OCI-LY7 (cell line): Measurements from ENCODE around the gene CCDC194. TPM values are rescaled to one million over a fixed set of nuclear protein-coding genes. Genes with fewer than 3 reads are reported as not detected.
A peak's percentile ranks its signal among the peaks of the same experiment; 100 is the strongest.

ENCODE experiments used
- BruUV-seq: library from RNA; stranded (reverse); fragments of 400-500 nt; replicated peaks from 2 replicates; lab custom pipeline; 2021; lab: Mats Ljungman, UMichigan
- CTCF ChIA-PET: fragments of 300-600 bp; sonication (Branson Sonifier 250); formaldehyde crosslinking; loops from one replicate; lab custom pipeline; 2022; ENCODE audit warnings: antibody characterized with exemption; ENCODE audit not compliant: unreplicated experiment; lab: Charles Lee
- POLR2A ChIA-PET: fragments of 300-600 bp; sonication (Branson Sonifier 250); formaldehyde crosslinking; loops from one replicate; lab custom pipeline; 2022; ENCODE audit warnings: antibody characterized with exemption; lab: Charles Lee
- DNase-seq: peaks from one replicate; pipeline ENCODE4 v3.0.0-alpha.2; 2015; ENCODE audit warnings: low spot score
- H2AFZ ChIP-seq: fragments of 200-600 bp; sonication (generic), shearing (Covaris generic); 2 replicates; pipeline ENCODE4 v1.6.1; 2014; ENCODE audit warnings: mild to moderate bottlenecking, antibody characterized with exemption, low read length, moderate library complexity
- H3K27ac ChIP-seq: fragments of 200-600 bp; sonication (generic); 2 replicates; pipeline ENCODE4 v1.5.1; 2014; ENCODE audit warnings: mixed run types, low read depth, mild to moderate bottlenecking, moderate library complexity, low read length, inconsistent platforms; ENCODE audit not compliant: poor library complexity, severe bottlenecking
- H3K36me3 ChIP-seq: fragments of 200-600 bp; sonication (generic); 2 replicates; pipeline ENCODE4 v1.6.1; 2014; ENCODE audit warnings: mild to moderate bottlenecking, antibody characterized with exemption, low read length, moderate library complexity, mixed read lengths; ENCODE audit not compliant: insufficient read depth
- H3K4me1 ChIP-seq: fragments of 200-600 bp; sonication (generic); 2 replicates; pipeline ENCODE4 v1.5.1; 2014; ENCODE audit warnings: mild to moderate bottlenecking, low read length; ENCODE audit not compliant: insufficient read depth, poor library complexity, severe bottlenecking
- H3K4me2 ChIP-seq: fragments of 200-600 bp; sonication (generic); 2 replicates; pipeline ENCODE4 v1.6.1; 2014; ENCODE audit warnings: mild to moderate bottlenecking, low read length
- H3K4me3 ChIP-seq: fragments of 200-600 bp; sonication (generic); 2 replicates; pipeline ENCODE4 v1.5.1; 2014; ENCODE audit warnings: mild to moderate bottlenecking, low read depth, low read length; ENCODE audit not compliant: poor library complexity, severe bottlenecking
- H3K79me2 ChIP-seq: fragments of 200-600 bp; sonication (generic); 2 replicates; pipeline ENCODE4 v1.6.1; 2016; ENCODE audit warnings: low read depth, mild to moderate bottlenecking, low read length, moderate library complexity, mixed read lengths; ENCODE audit not compliant: insufficient read depth
- H3K9me2 ChIP-seq: fragments of 200-600 bp; sonication (generic); 2 replicates; pipeline ENCODE4 v1.6.1; 2016; ENCODE audit warnings: mild to moderate bottlenecking, low read length, mixed read lengths; ENCODE audit not compliant: insufficient read depth
- H3K9me3 ChIP-seq: fragments of 200-600 bp; sonication (generic); 2 replicates; pipeline ENCODE4 v1.6.1; 2014; ENCODE audit warnings: mild to moderate bottlenecking, mixed run types, low read length, mixed read lengths
- H4K20me1 ChIP-seq: fragments of 200-600 bp; sonication (generic); 2 replicates; pipeline ENCODE4 v1.6.1; 2014; ENCODE audit warnings: mild to moderate bottlenecking, antibody characterized with exemption, low read length, moderate library complexity, mixed read lengths; ENCODE audit not compliant: insufficient read depth
- EZH2phosphoT487 ChIP-seq: fragments of 200-600 bp; sonication (generic); IDR thresholded peaks from 2 replicates; pipeline ENCODE4 v1.6.1; 2018; ENCODE audit warnings: low read depth, borderline replicate concordance, mild to moderate bottlenecking, mixed run types, antibody characterized with exemption, low read length, moderate library complexity, mixed read lengths
- intact Hi-C: fragments of 100-400 bp; cut with micrococcal nuclease; formaldehyde crosslinking; loops from one replicate; pipeline ENCODE4 v1.10.0; 2022; ENCODE audit not compliant: unreplicated experiment
- total RNA-seq, 2 experiments: library from RNA; depleted of rRNA in 1 of 2; stranded (reverse); fragments of >200 nt in 1 of 2; shearing (Covaris generic) in 1 of 2; gene quantifications; 2 replicates each; pipeline ENCODE4 v1.2.3, GENCODE V29; 2014 to 2022
- TF ChIP-seq, protein P1 (sequence below): fragments of 200-600 bp; sonication (generic); conservative IDR thresholded peaks from 2 replicates; pipeline ENCODE4 v1.5.1; 2014; ENCODE audit warnings: mild to moderate bottlenecking, antibody characterized with exemption, low read length, moderate library complexity, mixed read lengths

The CCDC194 gene
- total RNA-seq, 2 experiments from 2014 or later, result 2.4 to 8.8 TPM

DNA sequence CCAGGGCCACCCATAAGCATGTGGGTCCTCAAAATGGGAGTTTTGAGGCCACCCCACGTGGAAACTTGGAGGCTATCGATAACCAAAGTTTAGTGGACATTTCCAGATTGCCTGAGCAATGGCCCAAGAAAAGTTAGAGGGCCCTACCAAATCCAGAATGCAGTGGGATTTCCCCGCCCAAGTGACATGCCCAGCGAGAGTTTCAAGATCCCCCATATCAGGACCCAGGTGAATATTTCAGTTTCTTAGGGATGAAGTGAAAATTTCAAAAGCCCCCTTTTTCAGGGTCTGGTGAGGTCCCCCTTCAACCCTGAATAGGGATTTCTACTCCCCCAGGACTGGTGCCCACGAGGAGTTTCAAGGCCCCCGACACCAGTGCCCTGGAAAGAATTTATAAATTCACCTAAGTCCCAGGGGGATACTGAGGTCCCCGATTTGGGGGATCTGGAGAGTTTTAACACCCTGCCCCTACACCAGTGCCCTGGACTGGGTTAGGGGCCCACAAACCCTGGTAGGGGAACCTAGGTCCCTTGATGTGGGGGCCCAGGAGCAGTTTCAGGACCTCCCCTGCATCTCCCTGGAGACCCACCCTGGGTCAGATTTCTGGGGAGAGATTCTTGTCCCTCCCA, 10.7 kb upstream of the CCDC194 start:
- no peak overlapping the region; the same call in 1 of the 2 replicates for H2AFZ ChIP-seq
- ChIA-PET POLR2A (interaction anchor here (0.6 to 2.5 kb wide), 8 partner anchors 10 to 637 kb away, joined by 3 to 13 read pairs (median 4); partner anchors contain the start of genes BABAM1, DDA1, MRPL34 and MVB12A), CTCF (no interaction called here)
- peaks cover 26% of the 10 kb centered on the region for H3K4me1 ChIP-seq
- H3K36me3 ChIP-seq, result peaks cover 33% of the 10 kb centered on the region
- DNase-seq, result no peak
- intact Hi-C loops, result loop anchor here (5.0 kb wide), 2 partner anchors 63 to 108 kb away; partner anchors contain the start of gene PGLS
- 0 out of 2 replicates have a peak, but pooled peaks cover 3% of the 10 kb centered on the region for H4K20me1 ChIP-seq
- H3K4me2 ChIP-seq, result peak overlapping the region; percentile 86
- peak overlapping the region; percentile 90 for H3K4me3 ChIP-seq
- H3K9me2 ChIP-seq, result no peaks in the 10 kb centered on the region
- BruUV-seq, result no TSS peak
- H3K79me2 ChIP-seq, result peaks cover 64% of the 10 kb centered on the region
- TF ChIP-seq, protein P1, sequence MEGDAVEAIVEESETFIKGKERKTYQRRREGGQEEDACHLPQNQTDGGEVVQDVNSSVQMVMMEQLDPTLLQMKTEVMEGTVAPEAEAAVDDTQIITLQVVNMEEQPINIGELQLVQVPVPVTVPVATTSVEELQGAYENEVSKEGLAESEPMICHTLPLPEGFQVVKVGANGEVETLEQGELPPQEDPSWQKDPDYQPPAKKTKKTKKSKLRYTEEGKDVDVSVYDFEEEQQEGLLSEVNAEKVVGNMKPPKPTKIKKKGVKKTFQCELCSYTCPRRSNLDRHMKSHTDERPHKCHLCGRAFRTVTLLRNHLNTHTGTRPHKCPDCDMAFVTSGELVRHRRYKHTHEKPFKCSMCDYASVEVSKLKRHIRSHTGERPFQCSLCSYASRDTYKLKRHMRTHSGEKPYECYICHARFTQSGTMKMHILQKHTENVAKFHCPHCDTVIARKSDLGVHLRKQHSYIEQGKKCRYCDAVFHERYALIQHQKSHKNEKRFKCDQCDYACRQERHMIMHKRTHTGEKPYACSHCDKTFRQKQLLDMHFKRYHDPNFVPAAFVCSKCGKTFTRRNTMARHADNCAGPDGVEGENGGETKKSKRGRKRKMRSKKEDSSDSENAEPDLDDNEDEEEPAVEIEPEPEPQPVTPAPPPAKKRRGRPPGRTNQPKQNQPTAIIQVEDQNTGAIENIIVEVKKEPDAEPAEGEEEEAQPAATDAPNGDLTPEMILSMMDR, result no peak
- TF ChIP-seq EZH2phosphoT487, result no peak
- H3K9me3 ChIP-seq, result no peaks in the 10 kb centered on the region
- H3K27ac ChIP-seq, result peak overlapping the region; percentile 93

DNA sequence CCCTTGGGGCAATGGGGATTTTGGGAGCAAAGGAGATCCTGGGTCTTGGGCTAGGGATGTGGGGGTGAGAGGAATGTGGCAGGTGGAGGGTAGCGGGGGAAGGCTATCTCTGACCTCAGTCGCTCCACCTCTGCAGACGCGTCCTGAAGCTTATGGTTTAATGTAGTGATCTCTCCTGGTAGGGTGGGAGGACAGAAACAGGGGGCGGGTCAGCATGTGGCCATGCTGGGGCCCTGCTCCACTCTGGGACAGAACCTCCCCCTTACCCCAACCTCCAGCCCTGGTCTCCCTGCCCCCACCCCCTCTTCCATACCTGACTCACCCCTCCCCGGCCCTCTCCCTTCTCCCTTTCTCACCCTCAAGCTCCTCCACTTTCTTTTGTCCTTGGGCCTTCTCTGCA, 10.0 kb upstream of the CCDC194 start:
- Histone ChIP-seq H3K9me3 (no peaks in the 10 kb centered on the region), H4K20me1 (0 out of 2 replicates have a peak, but pooled peaks cover 3% of the 10 kb centered on the region), H3K27ac (peak overlapping the region; percentile 93), H2AFZ (no peak overlapping the region), H3K4me1 (peaks cover 22% of the 10 kb centered on the region), H3K4me3 (peak overlapping the region; percentile 90), H3K79me2 (peaks cover 56% of the 10 kb centered on the region), H3K9me2 (no peaks in the 10 kb centered on the region), H3K4me2 (peak overlapping the region; percentile 86), H3K36me3 (peaks cover 37% of the 10 kb centered on the region)
- no TSS peak for BruUV-seq
- no peak for DNase-seq
- TF ChIP-seq EZH2phosphoT487, result no peak
- TF ChIP-seq, protein P1, result no peak
- intact Hi-C loops, result no loop called here
- ChIA-PET POLR2A (interaction anchor here (0.6 kb wide), 2 partner anchors 9 to 636 kb away, joined by 3 to 4 read pairs; no protein-coding TSS in a partner anchor), CTCF (interaction anchor here (0.6 kb wide), 1 partner anchor 800 kb away, joined by 3 read pairs; no protein-coding TSS in a partner anchor)
